Measurements from ENCODE around the gene CDT1. TPM values are rescaled to one million over a fixed set of nuclear protein-coding genes. Genes with fewer than 3 reads are reported as not detected.

Gene CDT1
- total and polyA plus RNA-seq, 2 experiments from 2014 or later: 5.9 to 11.3 TPM

GRCh38 chr16:88811769-88812512 lies 8.4 kb downstream of the CDT1 start, which contains the start of gene APRT:
TSS of gene APRT (minus strand) at chr16:88811928. CDS start at chr16:88811899, 29 bp downstream.
- Histone ChIP-seq H3K27ac (peak within 1 kb of the TSS; percentile 83), H3K9ac (peak within 1 kb of the TSS; percentile 89), H3K4me3 (peak within 1 kb of the TSS; percentile 79), H3K27me3 (replicated peaks; ENCODE audit: insufficient read depth) (no peaks in the 10 kb centered on the region), H3K4me2 (ENCODE audit: unreplicated experiment) (peak within 1 kb of the TSS; percentile 82), H3K9me3 (ENCODE audit: low read depth) (no peaks in the 10 kb centered on the region), H3F3A (ENCODE audit: insufficient read depth) (no peaks in the 10 kb centered on the region; the same call in 1 of the 2 replicates), H3K4me1 (ENCODE audit: insufficient read depth) (peaks cover 13% of the 10 kb centered on the region), H3K9me2 (ENCODE audit: insufficient read depth) (no peaks in the 10 kb centered on the region), H4K20me1 (ENCODE audit: insufficient read depth) (no peaks in the 10 kb centered on the region), H3K36me3 (ENCODE audit: low read depth) (no peaks in the 10 kb centered on the region), H3K79me2 (ENCODE audit: insufficient read depth) (peaks cover 17% of the 10 kb centered on the region), H2AFZ (peak within 1 kb of the TSS; percentile 70)
- WGBS, 2 experiments (ENCODE audit: low coverage in 1 of 2, low lambda C conversion rate in 2 of 2, missing lambda C conversion rate in 2 of 2): 1% methylated on average over 69 to 81 of the region's 84 CpGs
- TF ChIP-seq EZH2 (IDR thresholded peaks at IDR 0.05; ENCODE audit: insufficient read depth, poor library complexity, severe bottlenecking): no peak
- TF ChIP-seq EZH2phosphoT487 (IDR thresholded peaks at IDR 0.05; ENCODE audit: insufficient read depth, low read depth): no peak
- DNase-seq: peak; percentile 96
- in situ Hi-C loops (cut with MboI): no loop called here

GRCh38 chr16:88812513-88813268 lies 9.1 kb downstream of the CDT1 start:
- peak overlapping the region; percentile 82 for H3K4me2 ChIP-seq (ENCODE audit: unreplicated experiment)
- DNase-seq: peak; percentile 76
- H3K79me2 ChIP-seq (ENCODE audit: insufficient read depth): peaks cover 17% of the 10 kb centered on the region
- in situ Hi-C loops (cut with MboI): no loop called here
- peak overlapping the region; percentile 79 for H3K4me3 ChIP-seq
- TF ChIP-seq EZH2phosphoT487 (IDR thresholded peaks at IDR 0.05; ENCODE audit: insufficient read depth, low read depth) (no peak), EZH2 (IDR thresholded peaks at IDR 0.05; ENCODE audit: insufficient read depth, poor library complexity, severe bottlenecking) (no peak)
- H3K9me3 ChIP-seq (ENCODE audit: low read depth): no peaks in the 10 kb centered on the region
- H3K27ac ChIP-seq: peak overlapping the region; percentile 83
- no peaks in the 10 kb centered on the region for H3K36me3 ChIP-seq (ENCODE audit: low read depth)
- peak overlapping the region; percentile 89 for H3K9ac ChIP-seq
- no peaks in the 10 kb centered on the region; the same call in 1 of the 2 replicates for H3F3A ChIP-seq (ENCODE audit: insufficient read depth)
- no peaks in the 10 kb centered on the region for H3K9me2 ChIP-seq (ENCODE audit: insufficient read depth)
- 8 to 11% methylated on average over 36 to 37 of the region's 37 CpGs for WGBS, 2 experiments (ENCODE audit: low coverage in 1 of 2, low lambda C conversion rate in 2 of 2, missing lambda C conversion rate in 2 of 2)
- H2AFZ ChIP-seq: peak overlapping the region; percentile 70
- H3K4me1 ChIP-seq (ENCODE audit: insufficient read depth): peaks cover 13% of the 10 kb centered on the region
- no peaks in the 10 kb centered on the region for H4K20me1 ChIP-seq (ENCODE audit: insufficient read depth)
- no peaks in the 10 kb centered on the region for H3K27me3 ChIP-seq (replicated peaks; ENCODE audit: insufficient read depth)

- Histone ChIP-seq H3K9me2 (ENCODE audit: insufficient read depth) (no peaks in the 10 kb centered on the region), H3K79me2 (ENCODE audit: insufficient read depth) (peaks cover 17% of the 10 kb centered on the region), H3F3A (ENCODE audit: insufficient read depth) (no peaks in the 10 kb centered on the region; the same call in 1 of the 2 replicates), H3K27me3 (replicated peaks; ENCODE audit: insufficient read depth) (no peaks in the 10 kb centered on the region), H3K9ac (peak overlapping the region; percentile 89; the same call in 1 of the 2 replicates), H3K27ac (peak overlapping the region; percentile 83), H2AFZ (no peak overlapping the region), H3K4me2 (ENCODE audit: unreplicated experiment) (no peak overlapping the region), H4K20me1 (ENCODE audit: insufficient read depth) (no peaks in the 10 kb centered on the region), H3K36me3 (ENCODE audit: low read depth) (no peaks in the 10 kb centered on the region), H3K4me3 (no peak overlapping the region), H3K9me3 (ENCODE audit: low read depth) (no peaks in the 10 kb centered on the region), H3K4me1 (ENCODE audit: insufficient read depth) (peaks cover 13% of the 10 kb centered on the region)
- in situ Hi-C loops (cut with MboI): no loop called here
- DNase-seq: no peak
- 53% methylated on average over 22 to 26 of the region's 26 CpGs for WGBS, 2 experiments (ENCODE audit: low coverage in 1 of 2, low lambda C conversion rate in 2 of 2, missing lambda C conversion rate in 2 of 2)
- TF ChIP-seq EZH2 (IDR thresholded peaks at IDR 0.05; ENCODE audit: insufficient read depth, poor library complexity, severe bottlenecking) (no peak), EZH2phosphoT487 (IDR thresholded peaks at IDR 0.05; ENCODE audit: insufficient read depth, low read depth) (no peak)
Measured at GRCh38 chr16:88813269-88814143, 9.9 kb downstream of the CDT1 start.

- in situ Hi-C loops (cut with MboI): no loop called here
- TF ChIP-seq EZH2phosphoT487 (IDR thresholded peaks at IDR 0.05; ENCODE audit: insufficient read depth, low read depth): no peak
- TF ChIP-seq EZH2 (IDR thresholded peaks at IDR 0.05; ENCODE audit: insufficient read depth, poor library complexity, severe bottlenecking): no peak
Measured at GRCh38 chr16:88814144-88814502, 10.5 kb downstream of the CDT1 start.

More at GRCh38 chr16:88814144-88814502, 10.5 kb downstream of the CDT1 start:
- DNase-seq: no peak
- Histone ChIP-seq H3K36me3 (ENCODE audit: low read depth) (no peaks in the 10 kb centered on the region), H4K20me1 (ENCODE audit: insufficient read depth) (no peaks in the 10 kb centered on the region), H3K79me2 (ENCODE audit: insufficient read depth) (peaks cover 14% of the 10 kb centered on the region), H3K27ac (no peak overlapping the region), H3K9me2 (ENCODE audit: insufficient read depth) (no peaks in the 10 kb centered on the region), H3K9me3 (ENCODE audit: low read depth) (no peaks in the 10 kb centered on the region), H2AFZ (no peak overlapping the region), H3K9ac (no peak overlapping the region), H3K4me2 (ENCODE audit: unreplicated experiment) (no peak overlapping the region), H3K4me1 (ENCODE audit: insufficient read depth) (peaks cover 13% of the 10 kb centered on the region), H3F3A (ENCODE audit: insufficient read depth) (no peaks in the 10 kb centered on the region; the same call in 1 of the 2 replicates), H3K4me3 (no peak overlapping the region), H3K27me3 (replicated peaks; ENCODE audit: insufficient read depth) (no peaks in the 10 kb centered on the region)
- 94 to 96% methylated on average over 13 of the region's 13 CpGs for WGBS, 2 experiments (ENCODE audit: low coverage in 1 of 2, low lambda C conversion rate in 2 of 2, missing lambda C conversion rate in 2 of 2)
